Caki2 (cell line): ENCODE results near the gene DACT3. TPM values are rescaled to one million over a fixed set of nuclear protein-coding genes. Genes with fewer than 3 reads are reported as not detected.

Experiments used
- DNase-seq: peaks from one replicate; pipeline ENCODE4 v3.0.0-alpha.2; 2015; ENCODE audit warnings: low read depth
- in situ Hi-C: cut with HindIII; loops from 2 replicates; pipeline ENCODE4 v1.10.0; 2016; ENCODE audit warnings: low sequenced_read_pairs, low pct_unique_long_range_greater_than_20kb, mixed read lengths
- total RNA-seq: library from RNA; depleted of rRNA; stranded (reverse); fragments of >200 nt; shearing (Covaris generic); gene quantifications from 2 replicates; pipeline ENCODE4 v1.2.3, GENCODE V29; 2014; ENCODE audit warnings: low replicate concordance; rRNA removed

DACT3 gene
- total RNA-seq, 1 experiment from 2014 or later: 0.03 TPM

DNA sequence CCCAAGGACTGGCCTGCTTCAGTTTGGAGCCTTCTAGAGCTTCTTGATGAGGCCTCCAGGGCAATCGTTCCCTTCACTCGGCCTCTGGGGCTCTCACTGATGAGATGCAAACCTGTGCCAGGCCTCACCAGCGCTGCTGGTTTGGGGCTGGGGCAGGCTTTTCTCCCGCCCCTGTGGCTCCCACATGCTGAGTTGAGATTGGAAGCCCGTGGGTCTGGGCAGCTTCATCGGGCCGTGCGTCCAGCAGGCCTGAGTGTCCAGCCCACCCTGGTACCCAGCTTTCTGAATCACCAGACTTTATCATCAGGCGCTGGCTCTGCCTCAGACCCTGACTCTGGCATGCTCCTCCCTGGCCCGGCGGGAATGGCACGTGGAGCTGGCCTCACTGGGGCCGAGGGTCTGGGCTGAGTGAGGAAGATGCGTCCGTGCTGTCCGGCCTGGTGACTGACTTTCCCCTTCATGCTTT lies 55.6 kb downstream of the DACT3 start:
- in situ Hi-C loops: no loop called here
- DNase-seq: no peak

DNA sequence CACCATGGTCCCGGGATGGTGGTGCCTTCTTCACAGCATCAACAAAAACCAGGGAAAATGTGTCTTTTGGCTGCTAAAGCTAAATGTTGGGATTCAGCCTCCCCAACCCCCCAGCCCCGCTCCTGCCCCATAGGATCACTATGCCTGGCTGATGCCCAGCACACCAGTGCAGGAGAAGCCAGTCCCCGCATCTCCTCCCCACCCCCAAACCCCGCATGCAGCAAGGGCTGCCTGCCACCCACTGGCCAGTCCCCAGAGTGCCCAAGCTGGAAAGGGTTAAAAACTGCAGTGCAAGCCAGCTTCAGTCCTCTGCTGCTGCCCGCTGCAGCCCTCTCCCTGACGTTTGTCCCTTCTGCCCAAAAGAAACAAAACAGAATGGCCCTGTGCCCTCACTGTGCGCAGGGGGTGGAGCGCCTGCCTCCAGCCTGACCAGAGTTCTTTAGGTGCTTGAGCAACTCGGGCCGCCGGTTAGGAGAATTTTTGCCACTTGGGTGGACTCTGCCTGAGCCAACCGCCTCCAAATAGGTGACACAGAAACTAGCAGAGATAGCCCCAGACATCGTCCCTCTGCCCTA lies 56.1 kb downstream of the DACT3 start:
- no peak for DNase-seq
- in situ Hi-C loops: no loop called here

DNA sequence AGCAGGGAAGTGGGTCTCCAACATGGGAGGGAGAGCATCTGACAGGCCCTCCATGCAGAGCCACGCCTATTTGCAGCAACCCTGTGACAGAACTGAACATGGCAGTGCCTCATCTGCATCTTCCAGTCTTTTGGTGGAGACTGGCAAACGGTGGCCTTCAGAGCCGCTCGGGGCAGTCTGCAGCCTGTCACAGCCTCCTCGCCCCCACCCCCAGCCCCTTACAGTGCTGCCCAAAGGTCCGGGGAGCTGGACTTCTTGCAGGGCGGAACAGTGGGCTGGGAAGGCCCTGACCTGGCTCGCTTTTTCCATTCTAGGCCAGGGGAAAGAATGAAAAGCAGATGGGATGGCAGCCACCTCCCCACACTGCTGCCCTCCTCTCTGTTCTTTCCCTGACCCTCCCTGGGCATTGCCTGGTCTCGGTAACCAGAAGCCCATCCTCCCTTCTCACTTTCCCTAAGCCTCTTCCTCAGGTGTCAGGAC lies 57.2 kb downstream of the DACT3 start:
- in situ Hi-C loops: no loop called here
- DNase-seq: no peak

DNA sequence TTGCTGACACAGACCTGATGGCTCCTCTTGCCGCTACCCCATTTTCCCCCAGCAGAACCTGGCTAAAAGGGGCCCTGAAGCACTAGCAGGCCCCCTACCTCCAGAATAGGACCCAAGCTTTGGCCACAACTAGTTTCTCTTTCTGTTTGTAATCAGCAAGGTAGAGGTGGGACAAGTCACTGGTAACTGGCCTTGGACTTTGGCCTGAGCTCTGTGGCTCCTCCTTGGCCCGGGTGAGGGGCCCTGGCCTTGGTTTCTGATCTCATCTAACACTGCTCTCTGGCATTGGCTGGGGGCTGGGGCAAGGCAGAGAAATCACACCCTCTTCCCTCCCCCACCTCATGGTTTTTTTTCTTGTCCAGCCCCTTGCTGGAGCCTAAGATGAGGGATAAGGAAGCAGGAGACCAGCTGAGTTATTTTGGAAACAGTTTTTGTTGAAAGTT lies 57.8 kb downstream of the DACT3 start:
- in situ Hi-C loops: no loop called here
- peak; percentile 32 for DNase-seq

DNA sequence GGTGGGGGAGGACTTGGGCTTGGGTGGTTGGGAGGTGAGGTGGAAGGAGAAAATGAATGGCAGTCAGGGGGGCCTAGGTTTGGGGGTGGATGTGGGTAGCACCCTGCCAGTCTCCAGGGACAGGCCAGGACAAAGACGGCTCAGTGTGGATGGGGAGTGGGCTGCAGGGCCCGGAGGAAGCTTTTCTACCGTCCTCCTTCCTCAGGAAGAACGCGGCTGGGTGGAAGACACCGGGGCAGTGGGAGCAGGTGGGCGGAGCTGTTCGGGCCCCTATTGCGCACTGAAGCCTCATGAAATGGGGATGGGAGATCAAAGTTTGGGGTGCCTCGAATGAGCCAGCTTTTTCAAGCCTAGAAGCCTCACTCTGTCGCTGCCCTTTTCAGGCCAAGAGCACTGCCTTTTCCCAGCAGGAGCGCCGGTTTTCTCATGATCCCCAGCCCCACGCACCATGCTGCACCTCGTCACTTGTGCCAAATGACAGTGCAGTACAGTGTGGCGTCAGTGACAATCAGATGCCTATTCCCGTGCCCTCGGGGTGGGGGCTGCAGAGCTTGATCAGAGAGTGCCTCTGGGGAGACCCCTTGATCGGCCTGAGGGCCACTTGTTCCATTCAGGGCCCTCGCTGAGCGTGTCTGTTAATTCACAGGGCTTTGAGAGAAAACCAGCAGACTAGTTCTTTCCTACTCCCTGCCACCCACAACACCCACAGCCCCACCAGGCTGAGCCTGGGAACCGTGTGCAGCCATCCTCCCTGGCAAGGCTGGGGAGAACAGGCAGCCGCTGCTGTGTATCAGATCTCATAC lies 58.4 kb downstream of the DACT3 start:
- in situ Hi-C loops: no loop called here
- DNase-seq: no peak

DNA sequence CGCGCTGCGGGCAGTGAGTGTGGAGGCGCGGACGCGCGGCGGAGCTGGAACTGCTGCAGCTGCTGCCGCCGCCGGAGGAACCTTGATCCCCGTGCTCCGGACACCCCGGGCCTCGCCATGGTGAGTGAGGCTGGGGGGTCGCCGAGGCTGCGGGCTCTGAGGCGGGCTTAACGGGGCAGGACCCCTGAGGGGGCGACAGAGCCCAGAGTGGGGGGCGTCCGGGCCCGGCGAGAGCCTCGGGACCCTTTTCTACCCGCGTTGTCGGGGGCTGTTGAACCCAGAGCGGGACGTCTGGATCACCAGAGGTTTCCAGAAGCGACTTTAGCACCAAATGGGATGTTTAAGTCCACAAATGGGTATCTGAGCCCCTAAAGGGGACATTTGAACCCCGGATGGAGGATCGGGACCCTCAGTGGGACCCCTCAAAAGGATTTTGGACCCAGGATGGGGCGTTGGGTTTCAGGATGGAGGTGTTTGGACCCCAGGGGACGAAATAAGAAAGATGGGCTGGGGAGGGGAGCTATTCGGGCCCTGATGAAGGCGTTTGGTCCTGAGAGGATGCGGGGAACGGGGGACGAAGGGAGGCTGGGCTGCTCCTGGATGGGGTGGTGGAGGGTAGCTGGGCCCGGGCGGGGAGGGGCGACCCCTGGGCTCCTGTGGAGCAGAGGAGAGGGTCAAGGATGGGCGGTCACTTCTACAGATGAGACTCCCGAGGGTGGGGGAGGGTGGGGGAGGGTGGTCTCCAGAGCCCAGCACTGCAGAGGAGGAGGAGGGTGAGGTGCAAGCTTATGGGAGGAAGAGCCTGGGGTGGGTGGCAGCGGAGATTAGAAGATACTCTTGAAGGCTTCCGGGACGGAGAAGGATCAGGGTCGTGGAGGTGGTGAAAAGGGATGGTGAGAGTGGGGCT lies 59.4 kb downstream of the DACT3 start, which contains the start of gene CALM3:
TSS of gene CALM3 (plus strand) at position 13 of the 907 bp plus-strand sequence. CDS start at position 118, 105 bp downstream.
- in situ Hi-C loops: no loop called here
- no peak for DNase-seq

DNA sequence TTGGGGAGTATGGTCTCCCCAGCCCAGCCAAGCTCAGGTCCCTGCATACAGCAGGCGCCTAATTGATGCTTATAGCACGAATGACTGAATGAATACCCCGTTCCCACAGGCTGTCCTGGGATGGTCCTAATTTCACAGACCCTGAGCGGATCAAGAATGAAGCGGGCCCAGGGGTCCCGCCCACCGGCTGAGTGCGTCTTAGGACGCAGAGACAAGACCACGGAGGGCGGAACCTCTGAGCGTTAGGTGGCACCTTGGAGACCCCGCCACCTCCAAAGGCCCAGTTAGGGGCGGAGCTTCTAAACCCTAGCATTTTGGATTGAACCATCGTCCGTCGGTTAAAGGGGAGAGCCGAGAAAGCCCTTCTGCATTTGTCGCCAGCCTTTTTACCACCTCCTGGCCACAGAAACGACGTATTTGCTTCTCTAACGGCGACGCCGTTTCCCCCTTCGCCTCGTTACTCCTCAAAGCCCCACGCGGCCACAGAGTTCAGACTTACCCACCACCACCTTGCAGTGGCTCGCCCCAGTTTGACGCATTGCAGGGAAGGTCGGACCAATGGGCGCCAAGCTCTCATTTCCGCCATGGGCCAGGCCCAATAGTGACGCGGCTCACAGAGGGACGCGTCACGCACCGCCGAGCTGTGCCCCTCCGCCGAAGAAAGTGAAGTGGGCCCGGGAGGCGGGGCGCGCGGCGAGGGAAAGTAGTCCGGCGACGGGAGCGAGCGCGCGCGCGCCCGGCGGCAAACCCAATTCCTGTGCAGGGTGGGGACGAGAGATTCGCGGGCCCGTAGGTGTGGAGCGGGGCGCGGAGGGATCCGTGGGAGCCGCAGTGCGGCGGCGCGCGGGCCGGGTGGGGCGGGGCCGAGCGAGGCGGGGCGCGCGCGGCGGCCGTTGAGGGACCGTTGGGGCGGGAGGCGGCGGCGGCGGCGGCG lies 60.3 kb downstream of the DACT3 start:
- in situ Hi-C loops: no loop called here
- peak; percentile 99 for DNase-seq

DNA sequence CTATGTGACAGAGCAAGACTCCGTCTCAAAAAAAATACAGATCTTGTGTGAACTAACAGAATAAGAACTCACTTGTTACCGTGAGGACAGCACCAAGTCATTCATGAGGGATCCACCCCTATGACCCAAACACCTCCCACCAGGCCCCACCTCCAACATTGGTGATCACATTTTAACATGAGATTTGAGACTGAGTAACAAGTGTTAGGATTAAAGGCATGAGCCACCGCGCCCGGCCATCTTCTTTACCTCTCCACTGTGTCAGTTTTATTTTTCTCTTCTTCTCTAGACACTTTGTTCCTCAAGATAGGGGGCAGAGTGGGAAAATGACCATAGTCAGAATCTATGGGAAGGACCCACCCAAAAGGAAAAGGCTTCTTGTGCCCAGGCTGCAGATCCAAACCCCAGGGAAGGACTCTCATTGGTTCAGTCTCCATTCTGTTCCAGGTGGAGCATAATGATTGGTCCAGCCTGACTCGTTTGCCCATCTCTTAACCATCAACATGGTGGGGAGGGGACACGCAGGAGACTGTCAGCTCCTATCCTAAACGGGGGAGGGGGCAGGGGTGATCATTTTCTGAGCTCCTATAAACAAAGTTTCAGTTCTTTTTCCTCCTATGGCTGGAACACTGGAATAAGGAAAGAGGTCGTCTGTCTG lies 61.1 kb downstream of the DACT3 start:
- no peak for DNase-seq
- in situ Hi-C loops: no loop called here

DNA sequence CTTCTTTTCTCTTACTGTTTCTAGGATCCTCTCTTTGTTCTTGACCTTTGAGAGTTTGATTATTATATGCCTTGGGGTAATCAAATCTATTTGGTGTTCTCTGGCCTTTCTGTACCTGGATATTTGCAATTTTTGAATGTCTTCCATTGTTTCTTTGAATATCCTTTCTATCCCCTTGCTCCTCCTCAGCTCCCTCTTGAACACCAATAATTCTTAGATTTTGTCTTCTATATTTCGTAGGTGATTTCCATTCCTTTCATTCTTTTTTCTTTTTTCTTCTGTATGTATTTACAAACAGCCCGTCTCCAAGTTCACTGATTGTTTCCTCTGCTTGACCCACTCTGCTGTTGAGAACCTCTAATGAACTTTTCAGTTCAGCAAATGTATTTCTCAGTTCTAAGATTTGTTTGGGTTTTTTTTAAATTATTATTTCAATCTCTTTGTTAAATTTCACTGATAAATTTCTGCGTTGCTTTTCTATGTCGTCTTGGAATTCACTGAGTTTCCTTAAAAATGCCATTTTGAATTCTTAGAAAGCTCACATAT lies 62.5 kb downstream of the DACT3 start:
- in situ Hi-C loops: no loop called here
- no peak for DNase-seq

Other genes with a start within 250 kb of the DACT3 start
- gene CCDC8, start 247.6 kb downstream of the DACT3 start, total RNA-seq: 0.12 and 0.51 TPM in 2 replicates
- 0.07 and 0.93 TPM in 2 replicates for gene PNMA8C, start 232.2 kb downstream of the DACT3 start, total RNA-seq
- gene PNMA8A, start 189.6 kb downstream of the DACT3 start, total RNA-seq: 14.0 and 16.4 TPM in 2 replicates
- not detected in 2 replicates for gene PNMA8B, start 165.3 kb downstream of the DACT3 start, total RNA-seq
- gene CALM3, start 59.9 kb downstream of the DACT3 start, total RNA-seq: 126 and 145 TPM in 2 replicates
- gene PTGIR, start 36.1 kb downstream of the DACT3 start, total RNA-seq: not detected in 2 replicates
- not detected in 2 replicates for gene GNG8, start 25.0 kb downstream of the DACT3 start, total RNA-seq
- gene PRKD2, start 55.9 kb upstream of the DACT3 start, total RNA-seq: 17.8 and 18.7 TPM in 2 replicates
- gene FKRP, start 84.9 kb upstream of the DACT3 start, total RNA-seq: 17.6 and 23.7 TPM in 2 replicates
- gene STRN4, start 85.3 kb upstream of the DACT3 start, total RNA-seq: 102 and 131 TPM in 2 replicates
- 274 and 283 TPM in 2 replicates for gene SLC1A5, start 127.4 kb upstream of the DACT3 start, total RNA-seq
- gene AP2S1, start 189.7 kb upstream of the DACT3 start, total RNA-seq: 291 and 329 TPM in 2 replicates
- gene ARHGAP35, start 199.8 kb upstream of the DACT3 start, total RNA-seq: 15.6 and 19.5 TPM in 2 replicates